ELR (cell line): Measurements from ENCODE around the gene CTAG2.
A peak's percentile ranks its signal among the peaks of the same experiment; 100 is the strongest.
"Not testable (repeated sequence)": the region's sequence is repeated elsewhere in the genome, so short reads cannot be mapped to it uniquely, and the experiment has no call there.

Source experiments
- DNase-seq: peaks from one replicate; pipeline ENCODE4 v3.0.0-alpha.2; 2015; ENCODE audit warnings: low read depth

Gene CTAG2

GRCh38 chrX:154648931-154649330, 4.4 kb downstream of the CTAG2 start:
- no peak for DNase-seq

GRCh38 chrX:154645745-154646378, 7.5 kb downstream of the CTAG2 start:
- DNase-seq, result not testable (repeated sequence)

GRCh38 chrX:154643708-154644107, 9.7 kb downstream of the CTAG2 start:
- not testable (repeated sequence) for DNase-seq

GRCh38 chrX:154641740-154642139, 11.6 kb downstream of the CTAG2 start:
- DNase-seq, result not testable (repeated sequence)

- DNase-seq, result not testable (repeated sequence)
These were observed 19.7 kb downstream of the CTAG2 start for GRCh38 chrX:154633661-154634060.

GRCh38 chrX:154630949-154631348, 22.4 kb downstream of the CTAG2 start:
- DNase-seq, result not testable (repeated sequence)

- DNase-seq, result not testable (repeated sequence)
These were observed 24.4 kb downstream of the CTAG2 start for GRCh38 chrX:154628960-154629359.

GRCh38 chrX:154620767-154621414, 32.5 kb downstream of the CTAG2 start:
- DNase-seq, result not testable (repeated sequence)

- DNase-seq, result not testable (repeated sequence)
These were observed 34.2 kb downstream of the CTAG2 start, which contains the start of gene CTAG1B for GRCh38 chrX:154619182-154619581. Gene CTAG1B (minus strand): TSS chrX:154619282. CDS start chrX:154619218, 64 bp downstream.

GRCh38 chrX:154613586-154613985, 39.8 kb downstream of the CTAG2 start:
- not testable (repeated sequence) for DNase-seq

GRCh38 chrX:154611146-154611545, 42.2 kb downstream of the CTAG2 start:
- DNase-seq, result not testable (repeated sequence)

GRCh38 chrX:154608823-154609222, 44.6 kb downstream of the CTAG2 start:
- not testable (repeated sequence) for DNase-seq

- DNase-seq, result not testable (repeated sequence)
These were observed 45.4 kb downstream of the CTAG2 start for GRCh38 chrX:154607976-154608375.

- DNase-seq, result no peak
These were observed 46.0 kb downstream of the CTAG2 start for GRCh38 chrX:154607370-154607769.

GRCh38 chrX:154605566-154605965, 47.8 kb downstream of the CTAG2 start:
- DNase-seq, result no peak

GRCh38 chrX:154603438-154604430, 49.6 kb downstream of the CTAG2 start:
- DNase-seq, result peak; percentile 80

GRCh38 chrX:154602766-154603437, 50.5 kb downstream of the CTAG2 start:
- DNase-seq, result no peak

- DNase-seq, result no peak
These were observed 51.2 kb downstream of the CTAG2 start for GRCh38 chrX:154602226-154602625.
